Caco-2 (cell line): ENCODE results near the gene SMARCC1. TPM values are rescaled to one million over a fixed set of nuclear protein-coding genes. Genes with fewer than 3 reads are reported as not detected.
A peak's percentile ranks its signal among the peaks of the same experiment; 100 is the strongest.

ENCODE experiments used
- BruUV-seq: library from RNA; stranded (reverse); fragments of 400-500 nt; replicated peaks from 2 replicates; lab custom pipeline; 2021; lab: Mats Ljungman, UMichigan
- CTCF ChIA-PET: fragments of 300-600 bp; sonication (Branson Sonifier 250); formaldehyde crosslinking; loops from one replicate; lab custom pipeline; 2022; ENCODE audit warnings: antibody characterized with exemption; lab: Charles Lee
- POLR2A ChIA-PET: fragments of 300-600 bp; sonication (Branson Sonifier 250); formaldehyde crosslinking; loops from one replicate; lab custom pipeline; 2022; ENCODE audit warnings: antibody characterized with exemption; lab: Charles Lee
- DNase-seq, 2 experiments: peaks; one replicate each; pipeline versions ENCODE4 v3.0.0 to v3.0.0-alpha.2; 2020 to 2022
- H3K27me3 ChIP-seq: replicated peaks from 2 replicates; pipeline ENCODE4 v1.6.0; 2011; ENCODE audit warnings: low read length; ENCODE audit not compliant: control insufficient read depth, insufficient read depth
- H3K36me3 ChIP-seq: 2 replicates; pipeline ENCODE4 v1.5.1; 2011; ENCODE audit warnings: low read length; ENCODE audit not compliant: control insufficient read depth, insufficient read depth
- H3K4me1 ChIP-seq: fragments of 250-450 bp; sonication (Bioruptor Pico); 2 replicates; pipeline ENCODE4 v1.5.1; 2020; ENCODE audit warnings: mild to moderate bottlenecking
- H3K4me3 ChIP-seq: 2 replicates; pipeline ENCODE4 v1.5.1; 2011; ENCODE audit warnings: low read depth, mild to moderate bottlenecking, control low read depth, low read length
- H3K9me3 ChIP-seq: fragments of 250-450 bp; sonication (Bioruptor Pico); 2 replicates; pipeline ENCODE4 v1.5.1; 2020; ENCODE audit warnings: mild to moderate bottlenecking, moderate library complexity
- H3K27ac Mint-ChIP-seq: one replicate; pipeline ENCODE4 v1.8.0; 2022; ENCODE audit warnings: mixed read lengths; ENCODE audit not compliant: unreplicated experiment
- H3K27me3 Mint-ChIP-seq: one replicate; pipeline ENCODE4 v1.8.0; 2022; ENCODE audit warnings: mixed read lengths; ENCODE audit not compliant: insufficient read depth, unreplicated experiment
- H3K36me3 Mint-ChIP-seq: one replicate; pipeline ENCODE4 v1.8.0; 2022; ENCODE audit warnings: mild to moderate bottlenecking, mixed read lengths; ENCODE audit not compliant: insufficient read depth, unreplicated experiment
- H3K4me1 Mint-ChIP-seq: one replicate; pipeline ENCODE4 v1.8.0; 2022; ENCODE audit warnings: low read depth, mixed read lengths; ENCODE audit not compliant: unreplicated experiment
- H3K4me3 Mint-ChIP-seq: one replicate; pipeline ENCODE4 v1.8.0; 2022; ENCODE audit warnings: mild to moderate bottlenecking, moderate library complexity, mixed read lengths; ENCODE audit not compliant: unreplicated experiment
- H3K9me3 Mint-ChIP-seq: one replicate; pipeline ENCODE4 v1.8.0; 2022; ENCODE audit warnings: mixed read lengths; ENCODE audit not compliant: unreplicated experiment
- CTCF ChIP-seq, 2 experiments: fragments of 200-600 bp in 1 of 2; IDR thresholded peaks; 1 replicate in 1 of 2; 2 replicates in 1 of 2; pipeline versions ENCODE4 v1.5.1 to v1.8.0; 2011 to 2022; ENCODE audit warnings: antibody characterized with exemption in 1 of 2, control low read depth in 1 of 2, inconsistent platforms in 1 of 2, low read depth in 1 of 2, low read length in 1 of 2, mild to moderate bottlenecking in 1 of 2, moderate library complexity in 1 of 2; ENCODE audit not compliant: insufficient read depth in 1 of 2, severe bottlenecking in 1 of 2, unreplicated experiment in 1 of 2
- intact Hi-C: fragments of 100-400 bp; cut with micrococcal nuclease; formaldehyde crosslinking; loops from one replicate; pipeline ENCODE4 v1.10.0; 2022; ENCODE audit not compliant: unreplicated experiment
- total RNA-seq: library from RNA; stranded (reverse); gene quantifications from 2 replicates; pipeline ENCODE4 v1.2.3, GENCODE V29; 2022

Gene SMARCC1
- total RNA-seq, 1 experiment from 2014 or later = 128 TPM

- no peaks in the 10 kb centered on the region for H3K9me3 Mint-ChIP-seq
- H3K27ac Mint-ChIP-seq = peak overlapping the region; percentile 12
- no peak for TF ChIP-seq CTCF (IDR thresholded peaks at IDR 0.05; ENCODE audit: insufficient read depth in 1 of 2, low read depth in 1 of 2, low read length in 1 of 2, severe bottlenecking in 1 of 2, unreplicated experiment in 1 of 2)
- H3K9me3 ChIP-seq = no peaks in the 10 kb centered on the region
- no peaks in the 10 kb centered on the region for H3K27me3 Mint-ChIP-seq
- POLR2A ChIA-PET = no interaction called here
- peaks cover 79% of the 10 kb centered on the region for H3K36me3 Mint-ChIP-seq
- intact Hi-C loops = no loop called here
- no peak for DNase-seq
- no peak overlapping the region for H3K4me3 ChIP-seq
- no peaks in the 10 kb centered on the region for H3K36me3 ChIP-seq
- no peaks in the 10 kb centered on the region for H3K27me3 ChIP-seq
- H3K4me1 ChIP-seq = no peaks in the 10 kb centered on the region
- H3K4me3 Mint-ChIP-seq = no peak overlapping the region
- CTCF ChIA-PET = no interaction called here
- H3K4me1 Mint-ChIP-seq = no peaks in the 10 kb centered on the region
- no TSS peak for BruUV-seq
Measured at GRCh38 chr3:47714606-47715005, 67.1 kb downstream of the SMARCC1 start.

- POLR2A ChIA-PET = no interaction called here
- no peak overlapping the region for H3K27ac Mint-ChIP-seq
- no TSS peak for BruUV-seq
- H3K27me3 Mint-ChIP-seq = no peaks in the 10 kb centered on the region
- no peak for DNase-seq
- no peak for TF ChIP-seq CTCF (IDR thresholded peaks at IDR 0.05; ENCODE audit: insufficient read depth in 1 of 2, low read depth in 1 of 2, low read length in 1 of 2, severe bottlenecking in 1 of 2, unreplicated experiment in 1 of 2)
- CTCF ChIA-PET = no interaction called here
- Histone ChIP-seq H3K36me3 (no peaks in the 10 kb centered on the region), H3K27me3 (no peaks in the 10 kb centered on the region), H3K4me1 (no peaks in the 10 kb centered on the region), H3K4me3 (no peak overlapping the region), H3K9me3 (no peaks in the 10 kb centered on the region)
- no peaks in the 10 kb centered on the region for H3K9me3 Mint-ChIP-seq
- no peak overlapping the region for H3K4me3 Mint-ChIP-seq
- peaks cover 81% of the 10 kb centered on the region for H3K36me3 Mint-ChIP-seq
- no peaks in the 10 kb centered on the region for H3K4me1 Mint-ChIP-seq
- intact Hi-C loops = no loop called here
Measured at GRCh38 chr3:47713655-47714054, 68.0 kb downstream of the SMARCC1 start.

- H3K4me3 Mint-ChIP-seq = no peak overlapping the region
- no peaks in the 10 kb centered on the region for H3K9me3 Mint-ChIP-seq
- H3K4me1 Mint-ChIP-seq = no peaks in the 10 kb centered on the region
- peaks cover 81% of the 10 kb centered on the region for H3K36me3 Mint-ChIP-seq
- Histone ChIP-seq H3K9me3 (no peaks in the 10 kb centered on the region), H3K36me3 (no peaks in the 10 kb centered on the region), H3K4me1 (no peaks in the 10 kb centered on the region), H3K4me3 (no peak overlapping the region), H3K27me3 (no peaks in the 10 kb centered on the region)
- no TSS peak for BruUV-seq
- ChIA-PET POLR2A (no interaction called here), CTCF (interaction anchor here (0.5 kb wide), 1 partner anchor 125 kb away, joined by 4 read pairs; no protein-coding TSS in a partner anchor)
- TF ChIP-seq CTCF (IDR thresholded peaks at IDR 0.05; ENCODE audit: insufficient read depth in 1 of 2, low read depth in 1 of 2, low read length in 1 of 2, severe bottlenecking in 1 of 2, unreplicated experiment in 1 of 2) = no peak
- intact Hi-C loops = no loop called here
- H3K27ac Mint-ChIP-seq = no peak overlapping the region
- DNase-seq = no peak
- no peaks in the 10 kb centered on the region for H3K27me3 Mint-ChIP-seq
Measured at GRCh38 chr3:47712398-47712797, 69.3 kb downstream of the SMARCC1 start.
